CD14-positive monocyte (primary cell): ENCODE data around the gene RNF152. TPM values are rescaled to one million over a fixed set of nuclear protein-coding genes. Genes with fewer than 3 reads are reported as not detected.

Source experiments
- DNase-seq, 3 donors: peaks; one replicate each; pipeline ENCODE4 v3.0.0-alpha.2; 2011 to 2022
- H2AFZ ChIP-seq: 2 replicates; pipeline ENCODE4 v1.6.0; 2012; ENCODE audit warnings: mild to moderate bottlenecking, low read depth, low read length, inconsistent platforms; ENCODE audit not compliant: insufficient read depth, poor library complexity, severe bottlenecking
- H3K27ac ChIP-seq, 2 donors: 1 replicate in 1 of 2; 2 replicates in 1 of 2; pipeline ENCODE4 v1.5.1; 2012 to 2013; ENCODE audit warnings: low read length in 2 of 2, control low read depth in 1 of 2, inconsistent platforms in 1 of 2, low read depth in 1 of 2, mild to moderate bottlenecking in 1 of 2
- H3K27me3 ChIP-seq, 2 donors: one replicate each; pipeline versions ENCODE4 v1.6.0 to v1.6.1; 2011 to 2013; ENCODE audit warnings: low read length in 2 of 2; ENCODE audit not compliant: control insufficient read depth in 2 of 2, insufficient read depth in 2 of 2
- H3K36me3 ChIP-seq, 2 donors: replicated peaks in 1 of 2; 1 replicate in 1 of 2; 2 replicates in 1 of 2; pipeline versions ENCODE4 v1.5.1 to v1.6.1; 2012 to 2013; ENCODE audit warnings: low read length in 2 of 2, control low read depth in 1 of 2, inconsistent platforms in 1 of 2, mild to moderate bottlenecking in 1 of 2; ENCODE audit not compliant: insufficient read depth in 2 of 2, control insufficient read depth in 1 of 2
- H3K4me1 ChIP-seq, 2 donors: 1 replicate in 1 of 2; 2 replicates in 1 of 2; pipeline versions ENCODE4 v1.5.1 to v1.6.1; 2012 to 2013; ENCODE audit warnings: low read length in 2 of 2, control low read depth in 1 of 2, inconsistent platforms in 1 of 2, mild to moderate bottlenecking in 1 of 2, moderate library complexity in 1 of 2; ENCODE audit not compliant: insufficient read depth in 2 of 2, control insufficient read depth in 1 of 2
- H3K4me2 ChIP-seq: replicated peaks from 2 replicates; pipeline ENCODE3; 2012; ENCODE audit warnings: low read length, moderate library complexity, mild to moderate bottlenecking; ENCODE audit not compliant: poor library complexity, severe bottlenecking; ENCODE audit errors: extremely low read depth
- H3K4me3 ChIP-seq, 3 experiments: fragments of 200-600 bp in 1 of 3; sonication (generic) in 1 of 3; replicated peaks in 1 of 3; 1 replicate in 2 of 3; 2 replicates in 1 of 3; pipeline ENCODE4 v1.5.1; 2011 to 2013; ENCODE audit warnings: low read length in 3 of 3, mild to moderate bottlenecking in 3 of 3, control low read depth in 2 of 3, low read depth in 2 of 3, inconsistent platforms in 1 of 3, moderate library complexity in 1 of 3
- H3K79me2 ChIP-seq: 2 replicates; pipeline ENCODE4 v1.6.0; 2012; ENCODE audit warnings: mild to moderate bottlenecking, control low read depth, inconsistent platforms, low read length, moderate library complexity; ENCODE audit not compliant: insufficient read depth
- H3K9ac ChIP-seq: 2 replicates; pipeline ENCODE4 v1.6.0; 2017; ENCODE audit warnings: low read length, mild to moderate bottlenecking; ENCODE audit not compliant: insufficient read depth, poor library complexity, severe bottlenecking
- H3K9me3 ChIP-seq, 2 donors: replicated peaks in 1 of 2; 1 replicate in 1 of 2; 2 replicates in 1 of 2; pipeline versions ENCODE4 v1.5.1 to v1.6.1; 2012 to 2013; ENCODE audit warnings: low read length in 2 of 2, control low read depth in 1 of 2; ENCODE audit not compliant: control insufficient read depth in 1 of 2, insufficient read depth in 1 of 2
- H4K20me1 ChIP-seq: 2 replicates; pipeline ENCODE4 v1.6.0; 2012; ENCODE audit warnings: mild to moderate bottlenecking, low read length, control low read depth, moderate library complexity; ENCODE audit not compliant: insufficient read depth
- H3K27ac Mint-ChIP-seq, 7 donors: one replicate each; pipeline ENCODE4 v1.8.0; 2020; ENCODE audit warnings: mild to moderate bottlenecking in 7 of 7, mixed read lengths in 7 of 7, moderate library complexity in 6 of 7, inconsistent platforms in 2 of 7
- H3K27me3 Mint-ChIP-seq, 3 donors: one replicate each; pipeline ENCODE4 v1.8.0; 2021 to 2022; ENCODE audit warnings: low read depth in 3 of 3, mild to moderate bottlenecking in 3 of 3, mixed read lengths in 3 of 3, moderate library complexity in 3 of 3, inconsistent platforms in 1 of 3
- H3K36me3 Mint-ChIP-seq, 2 donors: one replicate each; pipeline ENCODE4 v1.8.0; 2020; ENCODE audit warnings: mixed read lengths in 2 of 2, inconsistent platforms in 1 of 2, mild to moderate bottlenecking in 1 of 2
- H3K4me1 Mint-ChIP-seq: one replicate; pipeline ENCODE4 v1.8.0; 2020; ENCODE audit warnings: mild to moderate bottlenecking, mixed read lengths
- H3K4me3 Mint-ChIP-seq, 2 donors: one replicate each; pipeline ENCODE4 v1.8.0; 2020; ENCODE audit warnings: mild to moderate bottlenecking in 2 of 2, mixed read lengths in 2 of 2, moderate library complexity in 1 of 2
- H3K9me3 Mint-ChIP-seq, 7 donors: one replicate each; pipeline ENCODE4 v1.8.0; 2020 to 2022; ENCODE audit warnings: mixed read lengths in 7 of 7, mild to moderate bottlenecking in 6 of 7, moderate library complexity in 6 of 7, inconsistent platforms in 2 of 7
- WGBS: methylation state at CpG from one replicate; pipeline ENCODE4 v1.1.5; 2013; ENCODE audit warnings: missing lambda C conversion rate; ENCODE audit not compliant: insufficient coverage; 5-methylcytosine and 5-hydroxymethylcytosine counted together
- intact Hi-C, 2 donors: fragments of 100-400 bp; cut with micrococcal nuclease; formaldehyde crosslinking; loops; one replicate each; pipeline versions ENCODE4 v1.15.0 to v1.15.1; 2023
- polyA plus RNA-seq, 3 donors: library from polyadenylated mRNA; depleted of rRNA in 1 of 3; unstranded in 2 of 3; stranded (reverse) in 1 of 3; fragments of 300-500 nt in 2 of 3; fragments of >200 nt in 1 of 3; fragmentation: Illumina TruSeq in 2 of 3; gene quantifications; 1 replicate in 2 of 3; 2 replicates in 1 of 3; pipeline ENCODE4 v1.2.3, GENCODE V29; 2012 to 2021
- TF ChIP-seq, protein P1 (sequence below): fragments of 200-600 bp; IDR thresholded peaks from one replicate; pipeline ENCODE4 v1.8.0; 2022; ENCODE audit warnings: antibody characterized with exemption, mild to moderate bottlenecking

The RNF152 gene
- polyA plus RNA-seq, 3 donors, result 0.03 to 0.54 (median 0.45) TPM

GRCh38 chr18:61861372-61861771 lies 31.4 kb downstream of the RNF152 start:
- intact Hi-C loops, result no loop called here
- no peaks in the 10 kb centered on the region for H3K36me3 ChIP-seq
- Mint-ChIP-seq H3K27ac (no peak overlapping the region), H3K9me3 (peaks cover 0 to 16% (median 4%) of the 10 kb centered on the region in 7 donors), H3K4me3 (no peak overlapping the region), H3K4me1 (no peaks in the 10 kb centered on the region), H3K27me3 (peaks cover 4 to 21% (median 9%) of the 10 kb centered on the region in 3 donors), H3K36me3 (no peaks in the 10 kb centered on the region)
- no peak for DNase-seq
- no peaks in the 10 kb centered on the region for H3K79me2 ChIP-seq
- peaks cover 0 to 2% of the 10 kb centered on the region in 2 donors for H3K9me3 ChIP-seq
- H4K20me1 ChIP-seq, result no peaks in the 10 kb centered on the region
- no peak overlapping the region for H3K9ac ChIP-seq
- TF ChIP-seq, protein P1, sequence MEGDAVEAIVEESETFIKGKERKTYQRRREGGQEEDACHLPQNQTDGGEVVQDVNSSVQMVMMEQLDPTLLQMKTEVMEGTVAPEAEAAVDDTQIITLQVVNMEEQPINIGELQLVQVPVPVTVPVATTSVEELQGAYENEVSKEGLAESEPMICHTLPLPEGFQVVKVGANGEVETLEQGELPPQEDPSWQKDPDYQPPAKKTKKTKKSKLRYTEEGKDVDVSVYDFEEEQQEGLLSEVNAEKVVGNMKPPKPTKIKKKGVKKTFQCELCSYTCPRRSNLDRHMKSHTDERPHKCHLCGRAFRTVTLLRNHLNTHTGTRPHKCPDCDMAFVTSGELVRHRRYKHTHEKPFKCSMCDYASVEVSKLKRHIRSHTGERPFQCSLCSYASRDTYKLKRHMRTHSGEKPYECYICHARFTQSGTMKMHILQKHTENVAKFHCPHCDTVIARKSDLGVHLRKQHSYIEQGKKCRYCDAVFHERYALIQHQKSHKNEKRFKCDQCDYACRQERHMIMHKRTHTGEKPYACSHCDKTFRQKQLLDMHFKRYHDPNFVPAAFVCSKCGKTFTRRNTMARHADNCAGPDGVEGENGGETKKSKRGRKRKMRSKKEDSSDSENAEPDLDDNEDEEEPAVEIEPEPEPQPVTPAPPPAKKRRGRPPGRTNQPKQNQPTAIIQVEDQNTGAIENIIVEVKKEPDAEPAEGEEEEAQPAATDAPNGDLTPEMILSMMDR, result no peak
- no peaks in the 10 kb centered on the region for H3K4me1 ChIP-seq
- H3K4me3 ChIP-seq, result no peak overlapping the region
- H2AFZ ChIP-seq, result no peak overlapping the region
- H3K27ac ChIP-seq, result no peak overlapping the region
- H3K4me2 ChIP-seq, result no peak overlapping the region
- WGBS, result 100% methylated on average over 2 of the region's 3 CpGs
- no peaks in the 10 kb centered on the region for H3K27me3 ChIP-seq

GRCh38 chr18:61860302-61860701 lies 32.5 kb downstream of the RNF152 start:
- H3K27me3 Mint-ChIP-seq, result peaks cover 6 to 17% (median 9%) of the 10 kb centered on the region in 3 donors
- WGBS, result no CpG with 5 or more reads among the region's 6 CpGs
- H3K4me2 ChIP-seq, result no peak overlapping the region
- TF ChIP-seq, protein P1, result no peak
- no peak overlapping the region for H2AFZ ChIP-seq
- H3K4me1 Mint-ChIP-seq, result no peaks in the 10 kb centered on the region
- no peaks in the 10 kb centered on the region for H4K20me1 ChIP-seq
- intact Hi-C loops, result no loop called here
- no peak for DNase-seq
- no peak overlapping the region for H3K4me3 Mint-ChIP-seq
- peaks cover 0 to 13% (median 6%) of the 10 kb centered on the region in 7 donors for H3K9me3 Mint-ChIP-seq
- H3K4me3 ChIP-seq, result no peak overlapping the region
- no peaks in the 10 kb centered on the region for H3K4me1 ChIP-seq
- H3K27ac Mint-ChIP-seq, result no peak overlapping the region
- no peak overlapping the region for H3K27ac ChIP-seq
- H3K27me3 ChIP-seq, result no peaks in the 10 kb centered on the region
- no peaks in the 10 kb centered on the region for H3K36me3 Mint-ChIP-seq
- H3K36me3 ChIP-seq, result no peaks in the 10 kb centered on the region
- H3K9ac ChIP-seq, result no peak overlapping the region
- H3K9me3 ChIP-seq, result peaks cover 0 to 2% of the 10 kb centered on the region in 2 donors
- no peaks in the 10 kb centered on the region for H3K79me2 ChIP-seq
